Kidney tubule cell (primary cell): ENCODE data around the gene SMURF1.
"Not testable (repeated sequence)": the region's sequence is repeated elsewhere in the genome, so short reads cannot be mapped to it uniquely, and the experiment has no call there.

Experiments used
- DNase-seq: peaks from one replicate; pipeline ENCODE4 v3.0.0-alpha.2; 2018; ENCODE audit warnings: low spot score

The SMURF1 gene

DNA sequence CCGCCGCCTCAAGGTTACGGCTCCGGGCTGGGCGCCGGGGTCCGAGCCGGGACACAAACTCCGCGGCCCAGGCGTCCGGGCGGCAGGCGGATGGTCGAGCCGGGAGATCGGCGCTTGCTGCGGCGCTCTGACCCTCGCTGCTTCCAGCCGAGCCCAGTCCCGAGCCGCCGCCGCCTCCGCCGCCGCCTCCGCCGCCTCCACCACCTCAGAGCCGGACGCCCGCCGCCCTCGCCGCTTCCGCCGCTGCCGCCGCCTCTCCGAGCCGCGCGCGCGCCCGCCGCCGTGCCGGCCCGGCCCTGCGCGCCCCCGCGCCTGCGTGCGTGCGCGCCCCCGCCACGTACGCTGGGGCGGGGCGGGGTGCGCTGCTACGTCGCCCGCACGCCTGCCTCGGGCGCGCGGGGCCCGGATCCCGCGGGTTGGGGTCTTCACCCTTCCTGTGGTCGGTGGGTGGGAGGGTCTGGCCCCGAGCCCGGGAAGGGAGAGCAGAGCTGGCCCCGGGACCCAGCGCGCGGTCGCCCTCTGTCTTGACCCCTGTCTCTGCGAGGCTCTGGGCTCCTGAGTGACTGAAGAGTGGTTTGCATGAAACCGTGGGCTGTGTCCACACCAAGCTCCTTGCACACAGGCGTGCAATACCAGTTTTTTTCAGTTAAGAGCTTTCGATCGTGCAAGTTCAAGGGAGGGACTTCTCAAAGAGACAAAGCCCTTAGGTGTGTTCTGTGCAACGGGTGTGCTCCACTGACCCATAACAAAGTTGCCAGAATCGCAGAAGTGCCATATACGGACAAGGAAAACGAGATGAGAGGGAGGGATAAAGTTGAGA is at the start of gene SMURF1:
Gene SMURF1, minus strand, starts transcription at position 256 of the 820 bp plus-strand sequence. CDS start 328 bp downstream, outside the sequence.
- DNase-seq = peak; percentile 82

DNA sequence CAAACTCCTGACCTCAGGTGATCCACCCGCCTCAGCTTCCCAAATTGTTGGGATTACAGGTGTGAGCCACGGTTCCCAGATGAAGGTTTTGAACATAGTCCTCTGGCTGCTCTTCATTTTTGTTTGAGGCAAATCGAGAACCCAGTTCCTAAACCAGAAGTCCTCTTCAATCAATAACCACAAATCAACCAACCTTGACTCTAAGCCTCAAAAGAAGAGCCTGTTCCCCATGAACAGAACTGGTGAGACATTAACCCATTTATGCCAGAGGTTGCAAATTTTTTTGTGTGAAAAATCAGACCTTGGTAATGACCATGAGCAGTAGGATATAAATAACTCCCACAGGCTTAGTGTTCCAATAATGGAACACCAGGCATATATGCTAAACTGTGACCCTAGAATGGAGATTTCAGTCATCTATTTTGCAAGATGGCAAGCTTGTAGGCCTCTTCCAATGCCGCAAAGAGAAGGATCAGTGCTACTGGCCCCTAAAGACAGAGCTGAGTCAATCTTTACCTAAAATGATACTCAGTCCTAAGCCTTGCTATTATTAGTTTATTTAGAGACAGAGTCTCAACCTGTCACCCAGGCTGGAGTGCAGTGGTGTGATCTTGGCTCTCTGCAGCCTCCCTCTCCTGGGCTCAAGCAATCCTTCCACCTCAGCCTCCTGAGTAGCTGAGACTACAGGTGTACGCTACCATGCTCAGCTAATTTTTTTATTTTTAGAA is 48.1 kb upstream of the SMURF1 start:
- peak; percentile 30 for DNase-seq

DNA sequence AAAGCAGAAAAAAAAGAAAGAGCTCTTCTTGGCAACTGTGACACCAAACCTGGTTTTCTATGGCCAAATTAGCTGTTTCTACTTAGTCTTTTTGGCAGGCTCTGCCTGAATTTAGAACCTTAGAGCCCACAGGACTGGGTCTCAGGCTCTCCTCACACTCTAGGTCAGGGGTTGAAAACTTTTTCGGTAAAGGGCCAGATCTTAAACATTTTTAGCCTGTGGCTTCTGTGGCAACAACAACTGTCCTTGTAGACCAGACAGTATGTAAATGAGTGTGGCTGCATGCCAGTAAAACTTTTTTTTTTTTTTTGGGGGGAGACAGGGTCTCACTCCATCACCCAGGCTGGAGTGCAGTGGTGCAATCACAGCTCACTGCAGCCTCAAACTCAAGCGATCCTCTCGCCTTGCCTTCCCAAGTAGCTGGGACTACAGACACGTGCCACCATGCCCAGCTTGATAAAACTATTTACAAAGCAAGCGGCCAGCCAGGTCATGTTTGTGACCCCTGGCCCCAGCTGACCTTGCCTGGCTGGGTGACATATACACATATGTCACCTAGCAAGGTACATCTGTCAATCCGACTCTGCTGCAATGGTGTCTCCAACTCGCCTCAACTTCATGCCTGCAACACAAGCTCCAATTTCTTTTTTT is 46.6 kb upstream of the SMURF1 start:
- DNase-seq = no peak

DNA sequence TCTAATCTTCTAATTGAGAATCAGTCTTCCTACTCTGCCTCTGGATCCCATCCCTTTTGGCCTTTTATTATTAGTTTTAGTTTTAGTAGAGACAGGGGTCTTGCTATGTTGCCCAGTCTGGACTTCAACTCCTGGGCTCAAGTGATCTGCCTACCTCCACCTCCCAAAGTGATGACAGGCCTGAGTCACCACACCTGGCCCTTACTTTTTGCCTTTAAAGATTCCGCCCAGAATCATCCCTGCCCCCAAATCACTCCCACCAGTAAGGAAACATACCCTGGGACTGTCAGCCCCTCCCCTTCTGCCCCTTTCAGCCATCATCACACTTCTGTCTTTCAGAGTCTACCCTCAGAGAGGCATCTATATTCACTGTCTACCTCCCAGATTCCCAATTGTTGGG is 45.3 kb upstream of the SMURF1 start:
- no peak for DNase-seq

DNA sequence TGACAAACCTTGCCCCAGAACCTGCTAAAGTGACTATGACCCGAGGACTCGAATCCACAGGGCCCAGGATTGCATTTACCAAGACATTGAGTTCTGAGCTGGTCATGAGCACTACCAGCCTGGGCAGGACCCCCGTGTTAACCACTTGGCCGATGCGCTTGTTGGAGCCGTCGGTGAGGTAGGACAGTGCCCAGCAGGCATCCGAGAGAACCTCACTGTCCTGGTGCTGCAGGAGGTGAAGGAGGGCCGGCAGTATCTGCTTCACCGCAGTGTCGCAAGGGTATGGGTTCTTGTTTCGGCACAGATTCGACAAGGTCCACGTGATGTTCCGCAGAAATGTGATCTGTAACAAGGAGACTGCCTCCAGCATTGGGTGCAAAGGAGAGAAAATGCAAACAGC is 44.3 kb upstream of the SMURF1 start:
- DNase-seq = no peak

DNA sequence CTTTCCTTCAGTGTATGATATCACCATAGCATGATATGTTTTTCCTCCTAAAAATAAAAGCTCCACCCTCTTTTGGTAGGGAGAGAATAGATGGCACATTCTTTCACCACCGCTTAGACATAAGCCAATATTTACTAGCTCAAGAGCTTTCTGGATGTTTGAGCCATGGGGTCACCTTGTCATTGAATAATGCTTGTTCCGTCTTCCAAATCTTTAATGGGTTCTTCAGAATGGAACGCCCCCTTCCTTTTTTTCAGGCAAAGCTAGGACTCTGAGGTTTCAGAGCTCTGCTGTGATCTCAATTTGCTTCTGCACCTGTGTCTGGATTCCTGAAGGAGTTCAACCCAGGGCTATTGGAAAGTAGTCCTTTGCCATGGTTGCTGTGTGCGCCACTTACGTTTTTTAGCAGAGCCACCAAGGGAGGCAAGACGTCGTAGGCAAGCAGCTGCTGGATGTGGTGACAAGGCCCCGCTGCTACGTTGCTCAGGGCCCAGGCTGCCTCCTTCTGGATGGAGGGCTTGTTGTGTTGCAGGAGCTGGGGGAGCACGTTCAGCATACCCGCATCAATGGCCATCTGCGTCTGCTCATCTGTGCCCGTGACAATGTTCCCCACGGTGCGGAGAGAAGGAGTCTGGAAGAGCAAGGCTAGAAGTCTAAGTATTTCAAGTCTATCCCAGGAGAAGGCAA is 40.8 kb upstream of the SMURF1 start:
- no peak for DNase-seq

DNA sequence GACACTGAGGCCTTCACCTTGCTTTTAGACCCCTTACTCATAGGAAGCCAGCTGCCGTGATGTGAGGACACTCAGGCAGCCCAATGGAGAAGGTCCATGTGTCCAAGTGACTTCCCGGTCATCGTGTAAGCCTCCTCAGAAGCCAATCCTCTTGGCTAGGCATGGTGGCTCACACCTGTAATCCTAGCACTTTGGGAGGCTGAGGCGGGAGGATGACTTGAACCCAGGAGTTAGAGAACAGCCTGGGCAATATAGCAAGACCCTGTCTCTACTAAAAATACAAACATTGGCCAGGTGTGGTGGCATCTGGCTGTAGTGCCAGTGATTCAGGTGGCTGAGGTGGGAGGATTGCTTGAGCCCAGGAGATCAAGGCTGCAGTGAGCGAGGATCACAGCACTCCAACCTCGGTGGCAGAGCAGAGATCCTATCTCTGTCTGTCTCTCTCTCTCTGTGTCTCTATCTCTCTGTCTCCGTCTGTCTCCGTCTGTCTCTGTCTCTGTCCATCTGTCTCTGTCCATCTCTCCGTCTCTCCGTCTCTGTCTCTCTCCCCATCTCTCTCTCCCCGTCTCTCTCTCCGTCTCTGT is 36.3 kb upstream of the SMURF1 start:
- no peak for DNase-seq

DNA sequence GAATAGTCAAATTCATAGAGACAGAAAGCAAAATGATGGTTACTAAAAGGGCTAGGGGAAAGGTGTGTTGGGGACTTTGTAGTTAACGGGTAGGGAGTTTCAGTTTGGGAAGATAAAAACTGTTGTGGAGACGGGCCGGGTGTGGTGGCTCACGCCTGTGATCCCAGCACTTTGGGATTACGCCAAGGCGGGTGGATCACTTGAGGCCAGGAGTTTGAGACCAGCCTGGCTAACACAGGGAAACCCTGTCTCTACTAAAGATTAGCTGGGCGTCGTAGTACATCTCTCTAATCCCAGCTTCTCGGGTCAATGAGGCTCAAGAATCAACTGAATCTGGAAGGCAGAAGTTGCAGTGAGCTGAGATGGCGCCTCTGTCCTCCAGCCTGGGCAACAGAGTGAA is 33.3 kb upstream of the SMURF1 start:
- DNase-seq = no peak

DNA sequence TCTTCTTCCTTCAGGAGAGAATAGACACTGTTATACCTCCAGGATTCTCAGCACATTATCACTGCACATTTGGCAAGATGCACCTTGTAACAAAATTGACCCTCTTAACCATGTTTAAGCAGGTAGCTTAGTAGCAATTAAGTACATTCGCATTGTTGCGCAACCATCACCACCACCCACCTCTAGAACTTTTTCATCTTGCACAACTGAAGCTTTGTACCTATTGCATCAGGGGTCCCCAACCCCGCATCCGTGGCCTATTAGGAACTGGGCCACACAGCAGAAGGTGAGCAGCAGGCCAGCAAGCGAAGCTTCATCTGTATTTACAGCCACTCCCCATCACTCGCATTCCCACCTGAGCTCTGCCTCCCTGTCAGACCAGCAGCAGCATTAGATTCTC is 29.9 kb upstream of the SMURF1 start:
- DNase-seq = no peak

DNA sequence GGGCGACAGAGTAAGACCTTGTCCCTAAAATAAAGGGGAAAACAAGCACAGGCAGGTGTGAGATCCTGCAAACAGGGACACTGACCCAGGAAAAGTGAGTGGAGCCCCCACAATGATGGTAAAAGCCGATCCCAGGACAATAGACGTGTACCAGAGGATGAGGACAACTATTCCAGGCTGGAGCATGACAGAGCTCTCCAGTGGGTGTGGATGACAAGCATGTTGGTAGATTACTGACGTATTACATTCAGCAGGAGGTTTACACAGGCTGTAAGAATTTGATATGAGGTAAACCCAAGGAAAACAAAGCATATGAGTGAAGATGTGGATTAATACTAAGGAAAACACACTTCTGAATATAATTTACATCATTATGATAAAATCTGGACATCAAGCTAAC is 27.8 kb upstream of the SMURF1 start:
- DNase-seq = no peak

DNA sequence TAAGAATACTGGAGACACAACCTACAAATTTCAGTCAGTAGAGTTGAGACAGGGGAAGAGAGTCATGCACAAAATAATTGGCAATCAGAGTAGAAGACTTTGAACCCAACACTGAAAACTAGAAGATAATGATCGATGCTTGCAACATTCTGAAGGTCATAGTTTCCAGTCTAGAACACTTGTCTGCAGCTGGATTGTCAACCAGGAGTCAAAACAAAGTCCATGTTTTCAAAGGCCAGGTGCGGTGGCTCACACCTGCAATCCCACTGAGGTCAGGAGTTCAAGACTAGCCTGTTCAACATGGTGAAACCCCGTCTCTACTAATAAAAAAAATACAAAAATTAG is 26.8 kb upstream of the SMURF1 start:
- DNase-seq = no peak

DNA sequence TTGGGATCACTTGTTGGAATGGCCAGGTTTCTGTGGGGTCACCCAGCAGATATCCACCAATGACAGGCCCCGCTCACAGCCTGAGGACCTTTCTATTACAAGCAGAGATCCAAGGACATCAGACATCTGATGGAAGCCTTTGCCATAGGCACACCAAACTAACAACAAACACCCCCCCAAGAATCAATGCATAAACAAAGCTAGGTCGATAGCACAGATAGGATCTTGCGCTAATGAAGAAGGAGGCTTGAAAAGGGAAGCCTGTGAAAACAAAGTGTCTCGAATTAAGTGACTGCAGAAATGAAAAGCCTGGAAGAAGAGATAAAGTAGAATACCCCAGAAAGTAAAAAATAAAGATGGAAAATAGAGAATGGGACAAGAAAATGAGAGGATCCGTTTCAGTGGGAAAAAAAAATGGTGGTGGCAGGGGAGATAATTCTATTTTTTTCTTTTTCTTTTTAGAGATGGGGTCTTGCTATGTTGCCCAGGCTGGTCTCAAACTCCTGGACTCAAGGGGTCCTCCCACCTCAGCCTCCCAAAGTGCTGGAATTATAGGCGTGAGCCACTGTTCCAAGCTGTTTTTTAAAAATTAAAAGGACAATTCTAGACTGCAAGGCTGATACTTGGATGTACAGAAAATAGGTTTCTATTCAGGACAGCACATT is 26.3 kb upstream of the SMURF1 start:
- DNase-seq = no peak

DNA sequence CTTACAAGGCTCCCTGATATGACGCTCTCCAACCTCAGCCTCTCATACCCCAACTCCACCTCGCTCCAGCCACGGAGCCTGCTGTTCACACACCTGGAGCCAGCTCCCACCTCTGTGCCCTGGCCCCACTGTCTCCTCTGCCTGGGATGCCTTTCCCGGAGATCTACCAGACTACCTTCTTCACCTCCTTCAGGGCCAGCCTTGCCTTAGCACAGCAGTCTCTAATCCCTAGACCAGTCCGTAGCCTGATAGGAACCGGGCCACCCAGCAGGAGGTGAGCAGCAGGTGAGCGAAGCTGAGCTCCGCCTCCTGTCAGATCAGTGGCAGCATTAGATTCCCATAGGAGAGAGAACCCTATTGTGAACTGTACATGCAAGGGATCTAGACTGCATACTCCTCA is 23.2 kb upstream of the SMURF1 start:
- DNase-seq = no peak

DNA sequence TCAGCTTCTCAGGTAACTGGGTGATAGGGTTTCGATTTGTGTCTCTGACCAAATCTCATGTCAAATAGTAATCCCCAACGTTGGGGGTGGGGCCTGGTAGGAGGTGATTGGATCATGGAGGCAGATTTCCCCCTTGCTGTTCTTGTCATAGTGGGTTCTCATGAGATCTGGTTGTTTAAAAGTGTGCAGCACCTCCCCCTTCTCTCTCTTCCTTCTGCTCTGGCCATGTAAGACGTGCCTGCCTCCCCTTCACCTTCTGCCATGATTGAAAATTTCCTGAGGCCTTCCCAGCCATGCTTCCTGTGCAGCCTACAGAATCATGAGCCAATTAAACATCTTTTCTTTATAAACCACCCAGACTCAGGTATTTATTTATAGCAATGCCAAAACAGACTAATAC is 21.9 kb upstream of the SMURF1 start:
- DNase-seq = no peak

DNA sequence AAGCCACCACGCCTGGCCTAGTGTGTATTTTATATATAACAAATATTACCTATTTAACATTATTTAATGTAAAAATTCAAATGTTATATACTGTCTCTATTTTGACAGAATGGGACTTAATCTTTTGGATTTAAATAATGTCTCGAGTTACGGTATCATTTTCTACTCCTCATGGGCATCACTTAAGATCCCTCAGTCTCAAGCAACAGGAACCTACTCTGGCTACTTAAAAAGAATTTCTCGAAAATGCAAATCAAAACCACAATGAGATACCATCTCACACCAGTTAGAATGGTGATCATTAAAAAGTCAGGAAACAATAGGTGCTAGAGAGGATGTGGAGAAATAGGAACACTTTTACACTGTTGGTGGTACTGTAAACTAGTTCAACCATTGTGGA is 19.8 kb upstream of the SMURF1 start:
- DNase-seq = not testable (repeated sequence)

DNA sequence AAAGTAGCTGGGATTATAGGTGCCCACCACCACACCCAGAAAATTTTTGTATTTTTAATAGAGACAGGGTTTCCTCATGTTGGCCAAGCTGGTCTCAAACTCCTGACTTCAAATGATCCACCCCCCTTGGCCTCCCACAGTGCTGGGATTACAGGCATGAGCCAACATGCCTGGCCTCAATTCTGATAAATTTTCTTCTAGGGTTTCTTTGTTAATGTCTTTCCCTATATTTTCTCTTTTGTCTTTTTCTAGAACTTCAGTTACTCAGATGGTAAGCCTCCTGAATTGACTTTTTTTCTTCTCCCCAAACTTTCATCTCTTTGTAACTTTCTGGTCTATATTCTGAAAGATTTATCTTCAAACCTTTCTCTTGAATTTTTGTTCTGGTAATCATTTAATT is 12.7 kb upstream of the SMURF1 start:
- no peak for DNase-seq

DNA sequence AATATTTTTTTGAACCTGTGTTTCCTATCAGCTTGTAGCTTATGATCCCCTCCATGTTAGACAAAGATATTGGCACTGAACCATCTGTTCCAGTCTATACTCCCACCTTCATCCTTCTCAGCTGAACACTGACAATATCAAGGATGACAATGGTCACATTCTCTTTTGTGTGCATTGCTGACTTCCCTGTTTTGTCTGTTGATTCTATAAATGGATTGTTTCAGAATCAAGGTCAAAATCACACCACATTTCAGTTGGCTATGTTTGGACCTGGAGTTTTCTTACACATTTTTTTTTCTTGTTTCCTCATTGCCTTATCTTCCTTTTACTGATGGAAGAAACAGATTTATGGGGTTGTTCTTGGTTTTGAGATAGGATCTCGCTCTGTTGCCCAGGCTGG is 11.3 kb upstream of the SMURF1 start:
- DNase-seq = no peak

DNA sequence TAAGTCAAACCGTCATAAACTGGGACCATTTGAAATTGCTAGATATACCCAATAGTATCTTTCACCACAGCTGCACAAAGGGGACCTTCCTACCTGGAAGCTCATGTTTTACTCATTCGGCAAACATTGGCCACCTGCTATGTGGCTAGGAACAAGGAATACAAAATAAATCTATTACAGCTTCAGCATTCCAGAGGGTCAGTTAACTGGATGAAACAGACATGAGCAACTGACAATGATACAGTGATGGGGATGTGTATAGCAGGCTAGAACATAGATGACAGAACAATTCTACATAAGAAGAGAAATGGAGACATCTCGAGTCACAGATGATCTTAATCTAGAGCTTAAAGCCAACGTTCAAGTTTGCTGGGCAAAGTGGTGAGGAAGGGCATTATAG is 3.1 kb upstream of the SMURF1 start:
- peak; percentile 82 for DNase-seq

DNA sequence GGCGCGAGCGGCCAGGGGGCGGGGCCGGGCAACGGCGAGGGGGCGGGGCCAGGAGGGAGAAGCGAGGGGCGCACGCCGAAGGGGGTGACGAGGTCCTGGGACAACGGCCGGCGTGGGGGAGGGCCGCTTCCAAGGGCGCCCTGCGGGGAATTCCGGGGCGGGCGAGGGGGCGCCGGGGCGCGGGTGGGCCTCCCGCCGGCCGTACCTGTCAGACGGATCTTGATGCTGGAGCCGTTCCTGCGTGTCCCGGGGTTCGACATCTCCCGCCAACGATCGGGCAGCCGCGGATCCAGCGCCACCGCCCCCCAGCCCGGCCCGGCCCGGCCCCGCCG is 421 bp downstream of the SMURF1 start:
- no peak for DNase-seq

DNA sequence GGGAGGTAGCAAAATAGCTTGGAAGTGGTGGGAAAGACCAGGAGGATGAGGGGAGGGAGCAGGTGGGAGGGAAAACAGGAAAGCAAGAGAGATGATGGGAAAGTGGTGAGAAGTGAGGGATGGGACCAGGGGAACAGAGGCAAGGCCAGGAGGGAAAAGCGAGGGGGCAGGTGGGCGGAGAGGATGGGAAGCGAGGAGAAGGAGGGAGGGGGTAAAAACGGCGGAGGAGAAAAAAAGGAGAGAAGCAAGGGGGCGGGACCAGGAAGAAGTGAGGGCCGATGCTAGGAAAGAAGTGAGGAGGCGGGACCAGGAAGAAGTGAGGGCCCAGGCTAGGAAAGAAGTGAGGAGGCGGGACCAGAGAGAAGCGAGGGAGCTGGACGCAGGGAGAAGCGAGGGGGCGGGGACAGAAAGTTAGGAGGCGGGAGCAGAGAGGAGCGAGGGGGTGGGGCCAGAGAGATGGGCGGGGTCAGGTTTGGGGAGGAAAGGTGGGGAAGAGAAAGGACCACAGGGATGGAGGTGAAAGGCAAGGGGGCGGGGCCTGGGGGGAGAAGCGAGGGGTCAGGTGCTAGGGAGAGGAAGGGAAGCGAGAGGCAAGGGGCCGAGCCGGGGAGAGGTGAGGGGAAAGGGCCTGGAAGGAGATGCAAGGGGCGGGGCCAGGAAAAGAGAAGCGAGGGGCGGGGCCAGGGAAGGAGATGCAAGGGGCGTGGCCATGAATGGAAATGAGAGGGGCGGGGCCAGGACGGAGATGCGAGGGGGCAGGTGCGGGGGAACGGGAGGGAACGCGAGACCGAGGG is 984 bp downstream of the SMURF1 start:
- DNase-seq = peak; percentile 97
